NB4 (cell line): Measurements from ENCODE around the gene ASIC3.

Source experiments
- DNase-seq: peaks from one replicate; pipeline ENCODE4 v3.0.0; 2010; ENCODE audit warnings: low read depth
- H3K4me3 ChIP-seq: one replicate; pipeline ENCODE4 v1.5.1; 2011; ENCODE audit warnings: mild to moderate bottlenecking, low read depth, low read length, moderate library complexity
- MYC ChIP-seq: IDR thresholded peaks from 2 replicates; pipeline ENCODE4 v1.6.1; 2011; ENCODE audit warnings: low read depth, low read length
- POLR2A ChIP-seq: IDR thresholded peaks from 2 replicates; pipeline ENCODE4 v1.6.1; 2011; ENCODE audit warnings: mild to moderate bottlenecking; ENCODE audit not compliant: insufficient read length; ENCODE audit errors: extremely low read depth
- TF ChIP-seq, protein P1 (sequence below): IDR thresholded peaks from 2 replicates; pipeline ENCODE4 v1.6.1; 2011; ENCODE audit warnings: low read depth, low read length
- TF ChIP-seq, protein P2 (sequence below): IDR thresholded peaks from one replicate; pipeline ENCODE4 v1.5.1; 2012; ENCODE audit warnings: low read depth, low read length

The ASIC3 gene

DNA sequence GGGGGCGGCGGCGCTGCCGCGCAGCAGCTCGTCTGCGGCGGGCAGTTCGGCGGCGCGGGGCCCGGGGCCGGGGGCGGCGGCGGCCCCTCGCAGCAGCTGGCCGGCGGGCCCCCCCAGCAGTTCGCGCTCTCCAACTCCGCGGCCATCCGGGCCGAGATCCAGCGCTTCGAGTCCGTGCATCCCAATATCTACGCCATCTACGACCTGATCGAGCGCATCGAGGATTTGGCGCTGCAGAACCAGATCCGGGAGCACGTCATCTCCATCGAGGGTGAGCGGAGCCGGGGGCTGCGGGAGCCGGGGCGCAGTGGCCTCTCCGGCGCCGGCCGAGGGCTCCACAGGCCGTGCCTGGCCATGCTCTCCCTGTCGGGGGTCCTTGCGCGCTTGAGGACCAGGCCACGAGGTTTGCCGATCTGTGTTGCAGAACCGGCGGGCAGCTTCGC is 38.5 kb downstream of the ASIC3 start:
- H3K4me3 ChIP-seq: peak overlapping the region; percentile 63
- TF ChIP-seq, protein P1, sequence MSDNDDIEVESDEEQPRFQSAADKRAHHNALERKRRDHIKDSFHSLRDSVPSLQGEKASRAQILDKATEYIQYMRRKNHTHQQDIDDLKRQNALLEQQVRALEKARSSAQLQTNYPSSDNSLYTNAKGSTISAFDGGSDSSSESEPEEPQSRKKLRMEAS: peak; percentile 61
- TF ChIP-seq POLR2A (no peak), MYC (peak; percentile 66)
- TF ChIP-seq, protein P2, sequence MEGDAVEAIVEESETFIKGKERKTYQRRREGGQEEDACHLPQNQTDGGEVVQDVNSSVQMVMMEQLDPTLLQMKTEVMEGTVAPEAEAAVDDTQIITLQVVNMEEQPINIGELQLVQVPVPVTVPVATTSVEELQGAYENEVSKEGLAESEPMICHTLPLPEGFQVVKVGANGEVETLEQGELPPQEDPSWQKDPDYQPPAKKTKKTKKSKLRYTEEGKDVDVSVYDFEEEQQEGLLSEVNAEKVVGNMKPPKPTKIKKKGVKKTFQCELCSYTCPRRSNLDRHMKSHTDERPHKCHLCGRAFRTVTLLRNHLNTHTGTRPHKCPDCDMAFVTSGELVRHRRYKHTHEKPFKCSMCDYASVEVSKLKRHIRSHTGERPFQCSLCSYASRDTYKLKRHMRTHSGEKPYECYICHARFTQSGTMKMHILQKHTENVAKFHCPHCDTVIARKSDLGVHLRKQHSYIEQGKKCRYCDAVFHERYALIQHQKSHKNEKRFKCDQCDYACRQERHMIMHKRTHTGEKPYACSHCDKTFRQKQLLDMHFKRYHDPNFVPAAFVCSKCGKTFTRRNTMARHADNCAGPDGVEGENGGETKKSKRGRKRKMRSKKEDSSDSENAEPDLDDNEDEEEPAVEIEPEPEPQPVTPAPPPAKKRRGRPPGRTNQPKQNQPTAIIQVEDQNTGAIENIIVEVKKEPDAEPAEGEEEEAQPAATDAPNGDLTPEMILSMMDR: no peak
- peak; percentile 69 for DNase-seq

DNA sequence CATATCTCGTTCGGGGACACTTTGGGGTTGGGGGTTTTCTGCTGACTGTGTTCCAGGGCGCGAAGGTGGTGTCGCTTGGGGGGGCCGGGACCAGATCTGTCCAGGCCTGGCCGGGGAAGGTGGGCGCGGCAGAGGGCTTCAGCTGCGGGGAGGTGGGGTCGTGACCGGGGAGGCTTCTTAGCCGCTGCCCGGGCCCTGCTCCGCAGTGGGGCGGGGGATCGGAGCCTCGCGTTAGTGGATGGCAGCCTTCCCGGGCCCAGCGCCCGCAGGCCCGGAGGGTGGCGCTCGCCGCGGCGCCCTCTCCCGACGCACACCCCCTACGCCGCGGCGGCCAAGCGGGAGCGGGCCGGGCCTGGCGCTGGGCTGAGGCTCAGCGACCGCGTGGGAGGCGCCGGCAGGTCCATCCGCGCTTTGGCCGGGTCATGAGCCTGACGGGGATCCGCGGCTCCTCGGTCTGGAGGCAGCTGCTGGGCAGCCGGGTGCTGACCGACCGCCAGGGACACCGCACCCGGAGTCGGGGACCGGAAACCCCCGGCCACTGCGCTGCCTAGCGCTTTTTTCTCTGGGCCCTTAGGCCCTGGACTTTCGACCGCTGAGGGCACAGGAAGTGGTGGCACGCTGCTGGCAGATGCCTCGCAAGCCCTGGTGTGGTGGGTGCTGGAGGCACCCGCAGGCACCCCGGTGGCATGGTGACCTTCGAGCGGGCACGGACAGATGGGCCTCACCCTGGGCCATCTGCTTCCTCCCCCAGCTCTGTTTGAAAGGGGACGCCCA is 39.1 kb downstream of the ASIC3 start:
- peak overlapping the region; percentile 63 for H3K4me3 ChIP-seq
- TF ChIP-seq, protein P2: peak; percentile 10
- TF ChIP-seq, protein P1: peak; percentile 52
- no peak; the same call in 1 of the 2 replicates for TF ChIP-seq MYC
- DNase-seq: peak; percentile 83

DNA sequence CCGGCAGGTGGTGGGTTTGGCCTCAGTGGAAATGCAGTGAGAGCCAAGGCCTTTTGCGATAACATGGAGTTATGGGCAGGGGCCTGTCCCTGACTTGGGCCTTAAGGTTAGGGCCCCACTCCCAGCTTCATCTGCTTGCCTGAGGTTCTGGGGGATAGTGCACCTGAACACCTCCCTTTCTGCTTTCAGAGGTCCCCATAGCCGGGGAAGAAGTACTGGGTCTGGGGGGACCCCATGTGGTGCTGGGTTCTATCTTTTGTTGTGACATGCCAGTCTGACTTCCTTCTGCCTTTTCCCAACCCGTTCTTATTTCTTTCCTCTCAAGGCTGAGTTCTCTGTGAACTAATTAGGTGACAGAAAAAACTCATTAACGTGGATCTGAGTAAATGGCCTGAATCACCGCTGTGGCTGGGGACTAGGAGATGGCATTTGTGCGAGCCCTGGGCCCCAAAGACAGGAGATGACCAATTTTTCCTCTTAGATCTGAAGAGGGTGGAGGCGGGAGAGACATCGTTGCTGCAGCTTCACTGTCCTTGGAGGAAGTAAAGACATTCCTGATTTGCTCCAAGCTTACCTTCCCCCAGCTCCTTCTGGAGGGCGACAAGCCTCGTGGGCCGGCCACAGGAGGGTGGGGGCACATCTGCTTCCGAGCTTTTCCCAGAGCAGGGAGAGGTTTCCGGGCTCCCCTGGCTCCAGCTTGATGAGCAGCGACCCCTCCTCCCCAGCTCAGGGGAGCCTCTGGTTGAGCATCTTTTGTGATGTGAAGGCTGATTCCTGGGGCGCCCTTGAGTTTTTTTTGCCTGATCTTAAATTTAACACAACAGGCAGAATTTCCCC is 39.9 kb downstream of the ASIC3 start:
- DNase-seq: no peak
- peak overlapping the region; percentile 63 for H3K4me3 ChIP-seq

DNA sequence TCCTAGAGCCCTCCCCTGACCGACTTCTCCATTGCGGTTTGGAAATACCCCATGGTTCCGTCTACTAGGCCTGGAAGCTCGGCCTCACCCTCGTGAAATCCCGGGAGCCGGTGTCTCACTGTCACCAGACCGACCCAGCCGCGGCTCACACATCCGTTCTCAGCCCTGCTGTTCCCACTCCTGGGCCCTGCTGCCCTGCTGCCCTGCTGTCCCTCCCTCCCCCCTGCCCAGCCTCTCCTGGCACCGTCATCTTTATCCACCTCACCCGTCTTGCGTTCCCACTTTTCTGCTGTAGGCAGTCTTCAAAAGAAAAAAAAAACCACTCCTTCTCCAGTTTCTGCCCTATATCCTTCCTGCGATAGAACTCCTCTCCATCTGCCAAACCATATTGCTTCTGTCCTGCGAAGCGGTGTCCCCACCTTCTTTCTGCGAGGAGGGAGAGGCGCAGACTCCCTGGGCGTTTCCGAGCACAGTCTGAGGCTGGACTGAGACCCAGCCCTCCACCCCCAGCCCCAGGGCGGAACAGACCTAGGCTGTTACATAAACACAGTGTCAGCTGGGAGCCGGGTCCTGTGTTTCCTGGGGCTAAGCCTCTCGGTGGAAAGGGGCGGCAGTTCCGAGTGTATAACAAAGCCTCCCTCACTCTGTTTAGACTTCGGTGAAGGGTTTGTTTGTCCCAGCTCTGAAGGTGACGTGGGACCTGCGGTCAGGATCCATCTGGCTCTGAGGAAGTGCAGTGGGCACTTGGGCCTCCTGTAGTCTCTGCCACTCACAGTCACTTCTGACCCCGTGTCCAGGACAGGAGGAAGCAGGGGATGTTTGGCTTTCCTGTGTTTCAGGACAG is 40.7 kb downstream of the ASIC3 start:
- TF ChIP-seq, protein P2: no peak
- TF ChIP-seq MYC (no peak), POLR2A (no peak)
- TF ChIP-seq, protein P1: no peak
- DNase-seq: no peak
- H3K4me3 ChIP-seq: no peak overlapping the region

More for the DNA sequence above, 39.9 kb downstream of the ASIC3 start:
- TF ChIP-seq, protein P2: no peak
- TF ChIP-seq, protein P1: no peak; the same call in 1 of the 2 replicates
- TF ChIP-seq MYC (no peak), POLR2A (no peak)
